ENCODE results near the gene TUG1. TPM values are rescaled to one million over a fixed set of nuclear protein-coding genes. Genes with fewer than 3 reads are reported as not detected.

TUG1 gene
- total RNA-seq, 4 donors from 2014 or later: 53.0 to 78.5 (median 64.1) TPM

DNA sequence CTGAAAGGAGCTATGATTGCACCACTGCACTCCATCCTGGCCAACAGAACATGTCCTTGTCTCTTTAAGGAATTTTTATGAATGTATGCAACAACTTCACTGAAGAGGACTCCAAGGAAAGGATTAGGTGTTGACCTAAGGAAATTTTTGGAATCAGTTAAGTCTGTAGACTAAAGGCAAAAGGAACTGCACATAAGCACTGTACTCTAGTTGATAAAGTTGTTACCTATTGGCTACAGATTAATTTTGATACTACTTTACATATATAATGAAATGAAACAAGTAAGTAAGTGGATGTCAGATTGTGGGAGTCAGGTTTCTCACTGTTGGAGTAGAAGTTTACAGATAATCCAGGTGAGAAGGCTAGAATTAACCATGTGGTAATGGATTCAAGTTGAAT, 36.5 kb downstream of the TUG1 start:
- Histone ChIP-seq H3K27ac (replicated peaks in 1 of 4) (no peak overlapping the region), H3K9me3 (peaks cover 0 to 20% (median 13%) of the 10 kb centered on the region in 4 donors), H3K4me3 (no peak overlapping the region), H3K27me3 (no peaks in the 10 kb centered on the region), H3K36me3 (no peaks in the 10 kb centered on the region), H3K4me1 (no peaks in the 10 kb centered on the region)
- no peak for TF ChIP-seq EP300 (IDR thresholded peaks at IDR 0.05)
- no peak for TF ChIP-seq POLR2AphosphoS5 (IDR thresholded peaks at IDR 0.05)
- TF ChIP-seq POLR2A (IDR thresholded peaks at IDR 0.05; ENCODE audit: low read depth): no peak
- TF ChIP-seq, protein P1, sequence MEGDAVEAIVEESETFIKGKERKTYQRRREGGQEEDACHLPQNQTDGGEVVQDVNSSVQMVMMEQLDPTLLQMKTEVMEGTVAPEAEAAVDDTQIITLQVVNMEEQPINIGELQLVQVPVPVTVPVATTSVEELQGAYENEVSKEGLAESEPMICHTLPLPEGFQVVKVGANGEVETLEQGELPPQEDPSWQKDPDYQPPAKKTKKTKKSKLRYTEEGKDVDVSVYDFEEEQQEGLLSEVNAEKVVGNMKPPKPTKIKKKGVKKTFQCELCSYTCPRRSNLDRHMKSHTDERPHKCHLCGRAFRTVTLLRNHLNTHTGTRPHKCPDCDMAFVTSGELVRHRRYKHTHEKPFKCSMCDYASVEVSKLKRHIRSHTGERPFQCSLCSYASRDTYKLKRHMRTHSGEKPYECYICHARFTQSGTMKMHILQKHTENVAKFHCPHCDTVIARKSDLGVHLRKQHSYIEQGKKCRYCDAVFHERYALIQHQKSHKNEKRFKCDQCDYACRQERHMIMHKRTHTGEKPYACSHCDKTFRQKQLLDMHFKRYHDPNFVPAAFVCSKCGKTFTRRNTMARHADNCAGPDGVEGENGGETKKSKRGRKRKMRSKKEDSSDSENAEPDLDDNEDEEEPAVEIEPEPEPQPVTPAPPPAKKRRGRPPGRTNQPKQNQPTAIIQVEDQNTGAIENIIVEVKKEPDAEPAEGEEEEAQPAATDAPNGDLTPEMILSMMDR (IDR thresholded peaks at IDR 0.05): no peak
- intact Hi-C loops (cut with DNase I): no loop called here
- no peak for DNase-seq (ENCODE audit: extremely low spot score)

DNA sequence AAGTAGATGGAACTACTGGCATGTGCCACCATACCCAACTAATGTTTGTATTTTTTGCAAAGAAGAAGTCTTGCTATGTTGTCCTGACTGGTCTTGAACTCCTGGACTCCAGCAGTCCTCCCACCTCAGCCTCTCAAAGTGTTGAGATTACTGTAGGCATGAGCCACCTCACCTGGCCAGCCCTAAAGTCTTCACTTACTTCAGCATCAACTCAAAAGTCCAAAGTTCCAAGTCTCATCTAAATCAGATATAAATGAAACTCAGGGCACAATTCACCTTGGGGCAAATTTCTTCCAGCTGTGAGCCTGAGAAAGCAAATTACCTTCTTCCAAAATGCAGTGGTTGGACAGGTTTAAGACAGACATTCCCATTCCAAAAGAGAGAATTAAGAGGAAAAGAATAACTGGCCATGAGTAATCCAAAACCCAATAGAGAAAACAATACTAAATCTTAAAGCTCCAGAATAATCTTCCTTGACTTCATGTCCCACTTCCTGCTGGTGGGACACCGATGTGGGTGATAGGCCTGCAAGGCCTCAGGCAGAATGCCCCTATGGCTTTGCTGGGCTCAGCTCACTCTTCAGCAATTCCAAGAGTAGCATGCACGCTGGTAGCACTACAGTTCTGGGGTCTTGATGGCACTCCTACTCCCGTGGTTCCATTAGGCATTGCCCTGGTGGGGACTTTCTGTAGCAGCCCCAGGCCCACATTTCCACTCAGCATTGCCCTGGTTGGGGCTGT, 50.3 kb downstream of the TUG1 start:
- WGBS: 90% methylated on average over 3 of the region's 3 CpGs
- Histone ChIP-seq H3K27ac (replicated peaks in 1 of 4) (no peak overlapping the region), H3K4me1 (peaks cover 0 to 12% (median 5%) of the 10 kb centered on the region in 4 donors), H3K9me3 (peaks cover 0 to 6% (median 0%) of the 10 kb centered on the region in 4 donors), H3K4me3 (no peak overlapping the region), H3K36me3 (no peaks in the 10 kb centered on the region), H3K27me3 (no peaks in the 10 kb centered on the region)
- intact Hi-C loops (cut with DNase I): loop anchor here (5.0 kb wide), 1 partner anchor 42 kb away; no protein-coding TSS in a partner anchor
- DNase-seq (ENCODE audit: extremely low spot score): no peak
- TF ChIP-seq, protein P1 (IDR thresholded peaks at IDR 0.05): no peak
- no peak for TF ChIP-seq POLR2AphosphoS5 (IDR thresholded peaks at IDR 0.05)
- TF ChIP-seq EP300 (IDR thresholded peaks at IDR 0.05): no peak
- no peak for TF ChIP-seq POLR2A (IDR thresholded peaks at IDR 0.05; ENCODE audit: low read depth)

DNA sequence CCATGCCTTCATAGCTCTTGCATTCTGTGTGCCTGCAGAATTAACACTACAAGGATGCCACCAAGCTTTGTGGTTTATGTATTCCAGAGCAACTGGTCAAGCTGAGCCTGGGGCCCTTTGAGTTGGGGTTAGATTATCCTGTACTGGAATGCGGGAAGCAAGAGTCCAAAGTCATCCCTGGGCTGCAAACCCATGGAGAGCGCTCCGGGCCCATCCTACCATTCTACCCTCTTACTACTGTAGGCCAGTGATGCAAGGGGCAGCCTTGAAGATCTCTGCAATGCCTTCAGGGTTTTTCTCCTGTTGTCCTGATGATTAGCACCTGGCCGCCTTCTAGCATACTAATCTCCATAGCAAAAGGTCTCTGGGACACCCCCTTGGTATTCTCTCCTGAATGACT, 51.3 kb downstream of the TUG1 start:
- no peak for TF ChIP-seq POLR2A (IDR thresholded peaks at IDR 0.05; ENCODE audit: low read depth)
- no peak for TF ChIP-seq POLR2AphosphoS5 (IDR thresholded peaks at IDR 0.05)
- no peak for TF ChIP-seq EP300 (IDR thresholded peaks at IDR 0.05)
- TF ChIP-seq, protein P1 (IDR thresholded peaks at IDR 0.05): no peak
- 98% methylated on average over 4 of the region's 4 CpGs for WGBS
- Histone ChIP-seq H3K27me3 (no peaks in the 10 kb centered on the region), H3K4me3 (no peak overlapping the region), H3K27ac (replicated peaks in 1 of 4) (no peak overlapping the region), H3K9me3 (peaks cover 0 to 6% (median 0%) of the 10 kb centered on the region in 4 donors), H3K4me1 (peaks cover 0 to 12% (median 5%) of the 10 kb centered on the region in 4 donors), H3K36me3 (no peaks in the 10 kb centered on the region)
- DNase-seq (ENCODE audit: extremely low spot score): no peak
- intact Hi-C loops (cut with DNase I): no loop called here

DNA sequence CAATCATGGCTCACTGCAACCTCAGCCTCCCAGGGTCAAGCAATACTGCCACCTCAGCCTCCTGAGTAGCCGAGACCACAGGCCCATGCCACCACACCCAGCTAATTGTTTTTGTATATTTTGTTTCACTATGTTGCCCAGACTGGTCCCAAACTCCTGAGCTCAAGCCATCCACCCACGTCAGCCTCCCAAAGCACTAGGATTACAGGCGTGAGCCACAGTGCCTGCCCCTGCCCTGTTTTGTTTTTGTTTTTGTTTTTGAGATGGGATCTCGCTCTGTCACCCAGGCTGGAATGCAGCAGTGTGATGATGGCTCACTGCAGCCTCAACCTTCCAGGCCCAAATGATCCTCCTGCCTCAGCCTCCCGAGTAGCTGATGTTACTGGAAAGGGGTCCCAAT, 53.5 kb downstream of the TUG1 start:
- H3K27ac ChIP-seq (replicated peaks in 1 of 4): no peak overlapping the region
- WGBS: 91% methylated on average over 5 of the region's 5 CpGs

More for the DNA sequence above, 53.5 kb downstream of the TUG1 start:
- peaks cover 0 to 12% (median 5%) of the 10 kb centered on the region in 4 donors for H3K4me1 ChIP-seq
- intact Hi-C loops (cut with DNase I): no loop called here
- H3K36me3 ChIP-seq: no peaks in the 10 kb centered on the region
- TF ChIP-seq EP300 (IDR thresholded peaks at IDR 0.05) (no peak), POLR2A (IDR thresholded peaks at IDR 0.05; ENCODE audit: low read depth) (no peak), POLR2AphosphoS5 (IDR thresholded peaks at IDR 0.05) (no peak)
- TF ChIP-seq, protein P1 (IDR thresholded peaks at IDR 0.05): no peak
- H3K4me3 ChIP-seq: no peak overlapping the region
- DNase-seq (ENCODE audit: extremely low spot score): no peak
- H3K9me3 ChIP-seq: peaks cover 0 to 2% (median 0%) of the 10 kb centered on the region in 4 donors
- H3K27me3 ChIP-seq: no peaks in the 10 kb centered on the region

Small RNA genes lying within 50 kb of the gene (small RNA-seq; reads per million reads assigned to genes)
- 0 reads per million in 3 donors for gene RF01892

Other genes with a start within 250 kb of the TUG1 start
- 10 to 100 TPM; 19.5 to 28.8 (median 23.8) TPM for gene MORC2, start 491 bp upstream of the TUG1 start, total RNA-seq
- 1,000 to 10,000 TPM; 1,154 to 1,495 (median 1,416) TPM for gene SMTN, start 112.1 kb downstream of the TUG1 start, total RNA-seq
- gene SELENOM, start 138.3 kb downstream of the TUG1 start, total RNA-seq: 1,000 to 10,000 TPM; 1,118 to 1,733 (median 1,416) TPM
- 1 to 10 TPM; 1.3 to 2.1 (median 1.8) TPM for gene INPP5J, start 153.7 kb downstream of the TUG1 start, total RNA-seq
- not detected for gene PLA2G3, start 171.2 kb downstream of the TUG1 start, total RNA-seq
- 10 to 100 TPM; 33.6 to 66.7 (median 55.6) TPM for gene RNF185, start 190.9 kb downstream of the TUG1 start, total RNA-seq
- 10 to 100 TPM; 12.0 to 18.2 (median 14.3) TPM for gene LIMK2, start 243.0 kb downstream of the TUG1 start, total RNA-seq

All from esophagus muscularis mucosa (tissue), 4 donors.